ENCODE results near the gene PSMB10.

GRCh38 chr16:67934306-67935100 lies 2.1 kb downstream of the PSMB10 start:
- TF ChIP-seq, protein P1, sequence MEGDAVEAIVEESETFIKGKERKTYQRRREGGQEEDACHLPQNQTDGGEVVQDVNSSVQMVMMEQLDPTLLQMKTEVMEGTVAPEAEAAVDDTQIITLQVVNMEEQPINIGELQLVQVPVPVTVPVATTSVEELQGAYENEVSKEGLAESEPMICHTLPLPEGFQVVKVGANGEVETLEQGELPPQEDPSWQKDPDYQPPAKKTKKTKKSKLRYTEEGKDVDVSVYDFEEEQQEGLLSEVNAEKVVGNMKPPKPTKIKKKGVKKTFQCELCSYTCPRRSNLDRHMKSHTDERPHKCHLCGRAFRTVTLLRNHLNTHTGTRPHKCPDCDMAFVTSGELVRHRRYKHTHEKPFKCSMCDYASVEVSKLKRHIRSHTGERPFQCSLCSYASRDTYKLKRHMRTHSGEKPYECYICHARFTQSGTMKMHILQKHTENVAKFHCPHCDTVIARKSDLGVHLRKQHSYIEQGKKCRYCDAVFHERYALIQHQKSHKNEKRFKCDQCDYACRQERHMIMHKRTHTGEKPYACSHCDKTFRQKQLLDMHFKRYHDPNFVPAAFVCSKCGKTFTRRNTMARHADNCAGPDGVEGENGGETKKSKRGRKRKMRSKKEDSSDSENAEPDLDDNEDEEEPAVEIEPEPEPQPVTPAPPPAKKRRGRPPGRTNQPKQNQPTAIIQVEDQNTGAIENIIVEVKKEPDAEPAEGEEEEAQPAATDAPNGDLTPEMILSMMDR (IDR thresholded peaks at IDR 0.05), result no peak
- TF ChIP-seq EP300 (IDR thresholded peaks at IDR 0.05) (no peak), POLR2A (IDR thresholded peaks at IDR 0.05) (no peak)
